CD4-positive, alpha-beta T cell (primary cell): ENCODE data around the gene TAMM41. TPM values are rescaled to one million over a fixed set of nuclear protein-coding genes. Genes with fewer than 3 reads are reported as not detected.

Source experiments
- ATAC-seq: fragments of 200-7000 bp; cut with Tn5 transposase; one replicate; pipeline ENCODE4 v1.10.0; 2022; ENCODE audit warnings: mild to moderate bottlenecking; ENCODE audit not compliant: poor library complexity
- CTCF ChIA-PET: fragments of 350-600 bp; sonication (Branson Sonifier 250); formaldehyde crosslinking; loops from one replicate; lab custom pipeline; 2021; ENCODE audit warnings: antibody characterized with exemption, inconsistent platforms; lab: Charles Lee
- POLR2A ChIA-PET: fragments of 350-600 bp; sonication (Branson Sonifier 250); formaldehyde crosslinking; loops from one replicate; lab custom pipeline; 2021; ENCODE audit warnings: antibody characterized with exemption, inconsistent platforms; lab: Charles Lee
- DNase-seq, 14 experiments: peaks; one replicate each; pipeline ENCODE4 v3.0.0-alpha.2; 2013 to 2020; ENCODE audit warnings: mixed read lengths in 2 of 14
- H3K27ac ChIP-seq, 2 donors: one replicate each; pipeline versions ENCODE4 v1.5.1 to v1.7.0; 2013; ENCODE audit warnings: low read length in 2 of 2, low read depth in 1 of 2, mild to moderate bottlenecking in 1 of 2
- H3K27me3 ChIP-seq, 2 experiments: 1 replicate in 1 of 2; 2 replicates in 1 of 2; pipeline versions ENCODE4 v1.6.1 to v1.7.0; 2013; ENCODE audit warnings: low read length in 2 of 2, control low read depth in 1 of 2, mild to moderate bottlenecking in 1 of 2, moderate library complexity in 1 of 2; ENCODE audit not compliant: insufficient read depth in 2 of 2, control insufficient read depth in 1 of 2
- H3K36me3 ChIP-seq: one replicate; pipeline ENCODE4 v1.6.1; 2013; ENCODE audit warnings: low read length, control low read depth; ENCODE audit not compliant: insufficient read depth
- H3K4me1 ChIP-seq: one replicate; pipeline ENCODE4 v1.6.1; 2013; ENCODE audit warnings: low read length, control low read depth; ENCODE audit not compliant: insufficient read depth
- H3K4me3 ChIP-seq: one replicate; pipeline ENCODE4 v1.5.1; 2013; ENCODE audit warnings: mild to moderate bottlenecking, low read length, moderate library complexity
- H3K9me3 ChIP-seq, 2 experiments: 1 replicate in 1 of 2; 2 replicates in 1 of 2; pipeline versions ENCODE4 v1.6.1 to v1.7.0; 2013; ENCODE audit warnings: low read length in 2 of 2, mild to moderate bottlenecking in 2 of 2, control low read depth in 1 of 2, moderate library complexity in 1 of 2; ENCODE audit not compliant: control insufficient read depth in 1 of 2, insufficient read depth in 1 of 2
- H3K27ac Mint-ChIP-seq: one replicate; pipeline ENCODE4 v1.8.0; 2020; ENCODE audit warnings: mixed read lengths
- H3K27me3 Mint-ChIP-seq: one replicate; pipeline ENCODE4 v1.8.0; 2021; ENCODE audit warnings: mixed read lengths
- H3K36me3 Mint-ChIP-seq: one replicate; pipeline ENCODE4 v1.8.0; 2021; ENCODE audit warnings: low read depth, mixed read lengths
- H3K4me1 Mint-ChIP-seq: one replicate; pipeline ENCODE4 v1.8.0; 2021; ENCODE audit warnings: low read depth, mixed read lengths
- H3K4me3 Mint-ChIP-seq: one replicate; pipeline ENCODE4 v1.8.0; 2020; ENCODE audit warnings: mild to moderate bottlenecking, mixed read lengths
- H3K9me3 Mint-ChIP-seq: one replicate; pipeline ENCODE4 v1.8.0; 2020; ENCODE audit warnings: mixed read lengths
- CTCF ChIP-seq: fragments of 200-600 bp; IDR thresholded peaks from one replicate; pipeline ENCODE4 v1.8.0; 2022; ENCODE audit warnings: antibody characterized with exemption, mild to moderate bottlenecking
- intact Hi-C, 2 experiments: fragments of 100-400 bp; cut with DNase I in 1 of 2; cut with micrococcal nuclease in 1 of 2; formaldehyde crosslinking; loops; one replicate each; pipeline versions ENCODE4 v1.15.1 to v1.9.0; 2023 to 2025; cut with DNase I, micrococcal nuclease
- total RNA-seq, 174 experiments: library from RNA in 2 of 174; stranded (reverse) in 2 of 174; gene quantifications; one replicate each; pipeline ENCODE4 v1.2.3 and lab custom pipeline; 2021 to 2026

Gene TAMM41
- total RNA-seq, 2 experiments from 2014 or later: 19.7 to 22.0 TPM

DNA sequence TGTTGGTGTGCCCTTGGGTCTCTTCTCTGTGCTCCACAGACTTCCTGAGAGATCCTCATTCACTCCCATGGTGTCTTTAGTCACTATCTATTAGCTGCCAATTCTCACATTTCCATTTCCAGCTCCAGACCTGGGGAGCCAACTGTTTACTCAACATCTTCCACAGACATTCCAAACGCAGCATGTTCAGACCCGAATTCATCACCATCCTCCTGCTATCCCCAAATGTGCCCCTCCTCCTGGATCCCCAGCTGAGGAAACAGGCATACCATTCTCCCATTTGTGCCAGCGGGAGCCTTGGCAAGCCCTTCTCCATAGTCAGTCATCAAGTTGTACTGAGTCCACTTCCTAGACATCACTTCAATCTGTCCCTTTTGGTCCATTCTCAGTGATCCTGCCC is 67.1 kb downstream of the TAMM41 start:
- H3K27me3 ChIP-seq: no peaks in the 10 kb centered on the region
- no peaks in the 10 kb centered on the region for H3K27me3 Mint-ChIP-seq
- H3K27ac Mint-ChIP-seq: no peak overlapping the region
- H3K36me3 Mint-ChIP-seq: peaks cover 7% of the 10 kb centered on the region
- no peak overlapping the region for H3K27ac ChIP-seq
- H3K9me3 ChIP-seq: no peaks in the 10 kb centered on the region
- H3K9me3 Mint-ChIP-seq: no peaks in the 10 kb centered on the region
- ATAC-seq: no peak
- H3K4me1 ChIP-seq: peaks cover 7% of the 10 kb centered on the region
- CTCF ChIA-PET: no interaction called here
- no peaks in the 10 kb centered on the region for H3K36me3 ChIP-seq
- no peak for TF ChIP-seq CTCF
- H3K4me1 Mint-ChIP-seq: peaks cover 4% of the 10 kb centered on the region
- no peak overlapping the region for H3K4me3 Mint-ChIP-seq
- POLR2A ChIA-PET: interaction anchor here (1.8 kb wide), 1 partner anchor 9 kb away, joined by 4 read pairs; no protein-coding TSS in a partner anchor
- intact Hi-C loops: no loop called here
- H3K4me3 ChIP-seq: no peak overlapping the region
- no peak for DNase-seq

GRCh38 chr3:11778248-11778647 is 68.4 kb downstream of the TAMM41 start:
- ATAC-seq: no peak
- H3K36me3 ChIP-seq: no peaks in the 10 kb centered on the region
- Mint-ChIP-seq H3K4me3 (no peak overlapping the region), H3K4me1 (no peaks in the 10 kb centered on the region), H3K9me3 (no peaks in the 10 kb centered on the region), H3K36me3 (peaks cover 7% of the 10 kb centered on the region), H3K27me3 (no peaks in the 10 kb centered on the region), H3K27ac (no peak overlapping the region)
- no peak for TF ChIP-seq CTCF
- H3K9me3 ChIP-seq: no peaks in the 10 kb centered on the region
- ChIA-PET POLR2A (no interaction called here), CTCF (no interaction called here)
- no peaks in the 10 kb centered on the region for H3K4me1 ChIP-seq
- H3K4me3 ChIP-seq: no peak overlapping the region
- intact Hi-C loops: no loop called here
- no peak for DNase-seq
- H3K27me3 ChIP-seq: no peaks in the 10 kb centered on the region
- H3K27ac ChIP-seq: no peak overlapping the region

DNA sequence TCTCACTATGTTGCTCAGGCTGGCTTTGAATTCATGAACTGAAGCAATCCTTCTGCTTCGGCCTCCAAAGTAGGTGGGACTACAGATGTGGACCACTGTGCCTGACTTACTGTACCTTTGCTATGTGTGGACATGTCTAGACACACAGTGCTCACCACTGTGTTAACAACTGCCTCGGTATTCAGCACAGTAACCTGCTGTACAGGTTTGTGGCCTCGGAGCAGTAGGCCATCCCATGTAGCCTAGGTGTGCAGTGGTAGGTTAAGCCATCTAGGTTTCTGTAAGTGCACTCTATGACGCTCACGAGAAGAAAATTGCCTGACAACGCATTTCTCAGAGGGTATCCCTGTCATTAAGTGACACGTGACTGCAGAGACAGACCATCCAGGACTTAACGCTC is 70.3 kb downstream of the TAMM41 start:
- no peak for ATAC-seq
- no peaks in the 10 kb centered on the region for H3K9me3 ChIP-seq
- Mint-ChIP-seq H3K27me3 (no peaks in the 10 kb centered on the region), H3K36me3 (peaks cover 7% of the 10 kb centered on the region), H3K9me3 (no peaks in the 10 kb centered on the region), H3K4me3 (no peak overlapping the region), H3K27ac (no peak overlapping the region), H3K4me1 (no peaks in the 10 kb centered on the region)
- intact Hi-C loops: no loop called here
- CTCF ChIA-PET: no interaction called here
- no peaks in the 10 kb centered on the region for H3K4me1 ChIP-seq
- H3K4me3 ChIP-seq: no peak overlapping the region
- H3K27ac ChIP-seq: no peak overlapping the region
- no peak for TF ChIP-seq CTCF
- no peaks in the 10 kb centered on the region for H3K27me3 ChIP-seq
- DNase-seq: no peak
- POLR2A ChIA-PET: no interaction called here
- no peaks in the 10 kb centered on the region for H3K36me3 ChIP-seq
